Activated CD4-positive, alpha-beta T cell treated with anti-CD3 and anti-CD28 coated beads, Interleukin-2, amount 10 ng/mL, durations not matched to agents 7 days and 5 days (primary cell): Measurements from ENCODE around the gene NINJ2. TPM values are rescaled to one million over a fixed set of nuclear protein-coding genes. Genes with fewer than 3 reads are reported as not detected.

Experiments
- CTCF ChIA-PET: fragments of 350-600 bp; sonication (Branson Sonifier 250); formaldehyde crosslinking; loops from one replicate; lab custom pipeline; 2021; ENCODE audit warnings: antibody characterized with exemption; lab: Charles Lee
- POLR2A ChIA-PET: fragments of 350-600 bp; sonication (Branson Sonifier 250); formaldehyde crosslinking; loops from one replicate; lab custom pipeline; 2021; ENCODE audit warnings: antibody characterized with exemption; lab: Charles Lee
- DNase-seq: peaks from one replicate; pipeline ENCODE4 v3.0.0-alpha.2; 2020
- H3K27ac Mint-ChIP-seq: one replicate; pipeline ENCODE4 v1.8.0; 2021; ENCODE audit warnings: mild to moderate bottlenecking, moderate library complexity, mixed read lengths
- H3K27me3 Mint-ChIP-seq: one replicate; pipeline ENCODE4 v1.8.0; 2021; ENCODE audit warnings: mixed read lengths
- H3K36me3 Mint-ChIP-seq: one replicate; pipeline ENCODE4 v1.8.0; 2021; ENCODE audit warnings: low read depth, mixed read lengths
- H3K4me1 Mint-ChIP-seq: one replicate; pipeline ENCODE4 v1.8.0; 2021; ENCODE audit warnings: mixed read lengths
- H3K4me3 Mint-ChIP-seq: one replicate; pipeline ENCODE4 v1.8.0; 2021; ENCODE audit warnings: mild to moderate bottlenecking, moderate library complexity, mixed read lengths
- H3K9me3 Mint-ChIP-seq: one replicate; pipeline ENCODE4 v1.8.0; 2021; ENCODE audit warnings: mixed read lengths
- total RNA-seq, 2 experiments: library from RNA; stranded (reverse); gene quantifications; one replicate each; pipeline ENCODE4 v1.2.3, GENCODE V29; 2021

The NINJ2 gene
- total RNA-seq, 2 experiments from 2014 or later = 6.7 to 7.4 TPM

- POLR2A ChIA-PET = no interaction called here
- Mint-ChIP-seq H3K27ac (no peak overlapping the region), H3K4me1 (peaks cover 20% of the 10 kb centered on the region), H3K4me3 (no peak overlapping the region), H3K9me3 (peaks cover 9% of the 10 kb centered on the region), H3K36me3 (peaks cover 2% of the 10 kb centered on the region), H3K27me3 (peaks cover 3% of the 10 kb centered on the region)
- CTCF ChIA-PET = interaction anchor here (1.3 to 11.6 kb wide), 3 partner anchors 12 to 82 kb away, joined by 3 to 137 read pairs (median 21); no protein-coding TSS in a partner anchor
- no peak for DNase-seq
Observed at GRCh38 chr12:535396-535795, 127.8 kb downstream of the NINJ2 start.

- H3K27ac Mint-ChIP-seq = no peak overlapping the region
- H3K4me1 Mint-ChIP-seq = peaks cover 8% of the 10 kb centered on the region
- CTCF ChIA-PET = interaction anchor here (0.9 to 11.6 kb wide), 2 partner anchors 12 to 81 kb away, joined by 4 to 137 read pairs; no protein-coding TSS in a partner anchor
- POLR2A ChIA-PET = no interaction called here
- H3K4me3 Mint-ChIP-seq = no peak overlapping the region
- H3K9me3 Mint-ChIP-seq = peaks cover 14% of the 10 kb centered on the region
- peaks cover 3% of the 10 kb centered on the region for H3K27me3 Mint-ChIP-seq
- DNase-seq = no peak
- H3K36me3 Mint-ChIP-seq = peaks cover 2% of the 10 kb centered on the region
Observed at GRCh38 chr12:534216-534615, 129.0 kb downstream of the NINJ2 start.

- POLR2A ChIA-PET = no interaction called here
- Mint-ChIP-seq H3K4me3 (no peak overlapping the region), H3K27ac (no peak overlapping the region), H3K36me3 (peaks cover 2% of the 10 kb centered on the region), H3K27me3 (peaks cover 3% of the 10 kb centered on the region), H3K4me1 (peaks cover 3% of the 10 kb centered on the region), H3K9me3 (peaks cover 16% of the 10 kb centered on the region)
- no peak for DNase-seq
- CTCF ChIA-PET = interaction anchor here (1.1 to 1.6 kb wide), 3 partner anchors 11 to 80 kb away, joined by 3 to 5 read pairs (median 3); no protein-coding TSS in a partner anchor
Observed at GRCh38 chr12:533718-534117, 129.5 kb downstream of the NINJ2 start.

- peaks cover 3% of the 10 kb centered on the region for H3K27me3 Mint-ChIP-seq
- H3K9me3 Mint-ChIP-seq = peaks cover 16% of the 10 kb centered on the region
- no peak overlapping the region for H3K4me3 Mint-ChIP-seq
- no peak overlapping the region for H3K27ac Mint-ChIP-seq
- no peaks in the 10 kb centered on the region for H3K4me1 Mint-ChIP-seq
- ChIA-PET CTCF (interaction anchor here (1.1 to 1.6 kb wide), 5 partner anchors 10 to 91 kb away, joined by 3 to 9 read pairs (median 5); no protein-coding TSS in a partner anchor), POLR2A (no interaction called here)
- no peak for DNase-seq
- peaks cover 2% of the 10 kb centered on the region for H3K36me3 Mint-ChIP-seq
Observed at GRCh38 chr12:532908-533565, 130.2 kb downstream of the NINJ2 start.

GRCh38 chr12:531951-532585 is 131.2 kb downstream of the NINJ2 start:
- Mint-ChIP-seq H3K4me3 (no peak overlapping the region), H3K9me3 (peaks cover 16% of the 10 kb centered on the region), H3K27me3 (peaks cover 2% of the 10 kb centered on the region), H3K36me3 (peaks cover 2% of the 10 kb centered on the region), H3K27ac (no peak overlapping the region), H3K4me1 (no peaks in the 10 kb centered on the region)
- DNase-seq = no peak
- ChIA-PET POLR2A (interaction anchor here (0.6 kb wide), 1 partner anchor 82 kb away, joined by 3 read pairs; no protein-coding TSS in a partner anchor), CTCF (interaction anchor here (1.2 to 1.9 kb wide), 5 partner anchors 10 to 90 kb away, joined by 3 to 9 read pairs (median 5); no protein-coding TSS in a partner anchor)

GRCh38 chr12:530821-531220 is 132.4 kb downstream of the NINJ2 start:
- Mint-ChIP-seq H3K9me3 (peaks cover 16% of the 10 kb centered on the region), H3K4me1 (no peaks in the 10 kb centered on the region), H3K4me3 (no peak overlapping the region), H3K36me3 (peaks cover 2% of the 10 kb centered on the region), H3K27me3 (no peaks in the 10 kb centered on the region), H3K27ac (no peak overlapping the region)
- no peak for DNase-seq
- CTCF ChIA-PET = interaction anchor here (1.5 to 1.9 kb wide), 2 partner anchors 25 to 78 kb away, joined by 5 to 6 read pairs; no protein-coding TSS in a partner anchor
- POLR2A ChIA-PET = no interaction called here

- no peak for DNase-seq
- ChIA-PET CTCF (interaction anchor here (1.5 to 1.9 kb wide), 2 partner anchors 26 to 78 kb away, joined by 5 to 6 read pairs; no protein-coding TSS in a partner anchor), POLR2A (interaction anchor here (0.7 kb wide), 1 partner anchor 9 kb away, joined by 5 read pairs; no protein-coding TSS in a partner anchor)
- Mint-ChIP-seq H3K9me3 (peaks cover 16% of the 10 kb centered on the region), H3K27ac (no peak overlapping the region), H3K36me3 (peaks cover 2% of the 10 kb centered on the region), H3K4me3 (no peak overlapping the region), H3K4me1 (no peaks in the 10 kb centered on the region), H3K27me3 (no peaks in the 10 kb centered on the region)
Observed at GRCh38 chr12:530308-530707, 132.9 kb downstream of the NINJ2 start.

GRCh38 chr12:527729-528128 is 135.5 kb downstream of the NINJ2 start:
- Mint-ChIP-seq H3K36me3 (peaks cover 2% of the 10 kb centered on the region), H3K4me3 (no peak overlapping the region), H3K9me3 (peaks cover 16% of the 10 kb centered on the region), H3K27me3 (no peaks in the 10 kb centered on the region), H3K4me1 (no peaks in the 10 kb centered on the region), H3K27ac (no peak overlapping the region)
- CTCF ChIA-PET = interaction anchor here (0.8 to 1.1 kb wide), 5 partner anchors 11 to 75 kb away, joined by 3 to 4 read pairs (median 4); no protein-coding TSS in a partner anchor
- POLR2A ChIA-PET = no interaction called here
- no peak for DNase-seq

- Mint-ChIP-seq H3K9me3 (peaks cover 15% of the 10 kb centered on the region), H3K27me3 (no peaks in the 10 kb centered on the region), H3K27ac (no peak overlapping the region), H3K4me3 (no peak overlapping the region), H3K36me3 (peaks cover 2% of the 10 kb centered on the region), H3K4me1 (no peaks in the 10 kb centered on the region)
- no peak for DNase-seq
- ChIA-PET CTCF (interaction anchor here (0.6 to 1.1 kb wide), 5 partner anchors 12 to 116 kb away, joined by 3 to 4 read pairs (median 4); no protein-coding TSS in a partner anchor), POLR2A (no interaction called here)
Observed at GRCh38 chr12:527241-527640, 136.0 kb downstream of the NINJ2 start.

- CTCF ChIA-PET = no interaction called here
- DNase-seq = no peak
- POLR2A ChIA-PET = no interaction called here
- Mint-ChIP-seq H3K36me3 (peaks cover 2% of the 10 kb centered on the region), H3K27ac (no peak overlapping the region), H3K9me3 (peaks cover 11% of the 10 kb centered on the region), H3K4me3 (no peak overlapping the region), H3K4me1 (no peaks in the 10 kb centered on the region), H3K27me3 (no peaks in the 10 kb centered on the region)
Observed at GRCh38 chr12:526089-526488, 137.2 kb downstream of the NINJ2 start.

- DNase-seq = no peak
- Mint-ChIP-seq H3K4me3 (no peak overlapping the region), H3K4me1 (no peaks in the 10 kb centered on the region), H3K36me3 (no peaks in the 10 kb centered on the region), H3K27me3 (peaks cover 3% of the 10 kb centered on the region), H3K9me3 (peaks cover 3% of the 10 kb centered on the region), H3K27ac (no peak overlapping the region)
- CTCF ChIA-PET = interaction anchor here (0.7 kb wide), 1 partner anchor 98 kb away, joined by 4 read pairs; no protein-coding TSS in a partner anchor
- POLR2A ChIA-PET = interaction anchor here (0.6 kb wide), 1 partner anchor 828 kb away, joined by 7 read pairs; no protein-coding TSS in a partner anchor
Observed at GRCh38 chr12:524167-524951, 138.9 kb downstream of the NINJ2 start.

GRCh38 chr12:522692-523378 is 140.4 kb downstream of the NINJ2 start:
- POLR2A ChIA-PET = no interaction called here
- H3K4me1 Mint-ChIP-seq = no peaks in the 10 kb centered on the region
- no peaks in the 10 kb centered on the region for H3K9me3 Mint-ChIP-seq
- peaks cover 3% of the 10 kb centered on the region for H3K27me3 Mint-ChIP-seq
- CTCF ChIA-PET = no interaction called here
- no peak for DNase-seq
- H3K36me3 Mint-ChIP-seq = no peaks in the 10 kb centered on the region
- H3K27ac Mint-ChIP-seq = no peak overlapping the region
- no peak overlapping the region for H3K4me3 Mint-ChIP-seq
